H1 (cell line): ENCODE measurements around the gene ZMIZ1. TPM values are rescaled to one million over a fixed set of nuclear protein-coding genes. Genes with fewer than 3 reads are reported as not detected.

Experiments used
- CTCF ChIA-PET: fragments of 300-600 bp; sonication (Branson Sonifier 250); formaldehyde crosslinking; loops from one replicate; lab custom pipeline; 2021; ENCODE audit not compliant: partially characterized antibody; lab: Charles Lee
- POLR2A ChIA-PET: fragments of 300-600 bp; sonication (Branson Sonifier 250); formaldehyde crosslinking; loops from one replicate; lab custom pipeline; 2021; ENCODE audit warnings: inconsistent platforms; ENCODE audit not compliant: partially characterized antibody; lab: Charles Lee
- DNase-seq, 2 experiments: peaks; one replicate each; pipeline versions ENCODE4 v3.0.0 to v3.0.0-alpha.2; 2010 to 2022; ENCODE audit warnings: low spot score in 2 of 2, low read depth in 1 of 2, mixed read lengths in 1 of 2
- FAIRE-seq: peaks from 2 replicates; lab custom pipeline; 2011; peaks lifted over from hg19 to GRCh38; lab: Jason Lieb, UNC
- H2AFZ ChIP-seq: 2 replicates; pipeline ENCODE4 v1.8.1; 2012; ENCODE audit warnings: low read length, inconsistent platforms
- H2AK5ac ChIP-seq: 2 replicates; pipeline ENCODE4 v1.6.1; 2013; ENCODE audit warnings: low read depth, low read length
- H2BK120ac ChIP-seq: replicated peaks from 2 replicates; pipeline ENCODE3; 2013; ENCODE audit warnings: low read depth, low read length, inconsistent platforms
- H2BK12ac ChIP-seq: 2 replicates; pipeline ENCODE4 v1.6.1; 2013; ENCODE audit warnings: low read depth, low read length
- H2BK15ac ChIP-seq: 2 replicates; pipeline ENCODE4 v1.6.1; 2013; ENCODE audit warnings: low read length
- H2BK20ac ChIP-seq: 2 replicates; pipeline ENCODE4 v1.6.1; 2013; ENCODE audit warnings: low read length
- H2BK5ac ChIP-seq: 2 replicates; pipeline ENCODE4 v1.6.1; 2013; ENCODE audit warnings: low read depth, low read length
- H3K14ac ChIP-seq: 2 replicates; pipeline ENCODE4 v1.6.1; 2013; ENCODE audit warnings: inconsistent platforms; ENCODE audit not compliant: insufficient read length
- H3K18ac ChIP-seq: 2 replicates; pipeline ENCODE4 v1.6.1; 2013; ENCODE audit warnings: low read length; ENCODE audit errors: extremely low read depth
- H3K23ac ChIP-seq: 2 replicates; pipeline ENCODE4 v1.6.1; 2013; ENCODE audit warnings: inconsistent platforms; ENCODE audit not compliant: insufficient read length
- H3K23me2 ChIP-seq: 2 replicates; pipeline ENCODE4 v1.6.1; 2013; ENCODE audit warnings: low read depth, low read length
- H3K27ac ChIP-seq: 2 replicates; pipeline ENCODE4 v1.6.1; 2011; ENCODE audit warnings: low read depth, low read length, inconsistent platforms
- H3K27me3 ChIP-seq, 4 experiments: replicated peaks in 1 of 4; 1 replicate in 1 of 4; 2 replicates in 3 of 4; pipeline versions ENCODE4 v1.6.1 to v1.8.1; 2011 to 2013; ENCODE audit warnings: low read length in 3 of 4, mild to moderate bottlenecking in 3 of 4, inconsistent platforms in 2 of 4, mixed read lengths in 2 of 4, moderate library complexity in 1 of 4; ENCODE audit not compliant: control insufficient read depth in 3 of 4, insufficient read depth in 3 of 4; ENCODE audit errors: extremely low read depth in 1 of 4
- H3K36me3 ChIP-seq, 4 experiments: 2 replicates each; pipeline versions ENCODE4 v1.6.1 to v1.8.1; 2011 to 2013; ENCODE audit warnings: mild to moderate bottlenecking in 4 of 4, low read length in 3 of 4, moderate library complexity in 2 of 4, control low read depth in 1 of 4, inconsistent platforms in 1 of 4; ENCODE audit not compliant: insufficient read depth in 4 of 4, control insufficient read depth in 2 of 4
- H3K4ac ChIP-seq: replicated peaks from 2 replicates; pipeline ENCODE3; 2013; ENCODE audit warnings: low read length, low read depth, mixed read lengths, inconsistent platforms; ENCODE audit not compliant: insufficient read length
- H3K4me1 ChIP-seq, 4 experiments: replicated peaks in 1 of 4; 1 replicate in 1 of 4; 2 replicates in 3 of 4; pipeline versions ENCODE4 v1.6.1 to v1.8.1; 2011 to 2013; ENCODE audit warnings: low read length in 3 of 4, inconsistent platforms in 2 of 4, mixed read lengths in 1 of 4; ENCODE audit not compliant: insufficient read depth in 4 of 4, control insufficient read depth in 3 of 4
- H3K4me2 ChIP-seq, 2 experiments: 2 replicates each; pipeline versions ENCODE4 v1.6.1 to v1.8.1; 2011 to 2013; ENCODE audit warnings: low read depth in 2 of 2, low read length in 2 of 2, control low read depth in 1 of 2, inconsistent platforms in 1 of 2, mild to moderate bottlenecking in 1 of 2; ENCODE audit not compliant: insufficient read depth in 1 of 2
- H3K4me3 ChIP-seq, 4 experiments: fragments of 200-600, 300-600 bp in 1 of 4; sonication (generic), shearing (Covaris generic), sonication (Bioruptor Twin) in 1 of 4; 2 replicates each; pipeline versions ENCODE4 v1.5.1 to v1.8.1; 2011 to 2016; ENCODE audit warnings: low read length in 4 of 4, low read depth in 3 of 4, control low read depth in 2 of 4, inconsistent platforms in 2 of 4, mild to moderate bottlenecking in 2 of 4, mixed read lengths in 1 of 4, moderate library complexity in 1 of 4; ENCODE audit not compliant: insufficient read depth in 2 of 4; ENCODE audit errors: extremely low read depth in 1 of 4
- H3K56ac ChIP-seq: replicated peaks from 2 replicates; pipeline ENCODE3; 2013; ENCODE audit warnings: low read depth, mild to moderate bottlenecking, mixed read lengths, low read length, inconsistent platforms; ENCODE audit not compliant: insufficient read length
- H3K79me1 ChIP-seq: 2 replicates; pipeline ENCODE4 v1.6.1; 2013; ENCODE audit warnings: low read depth, low read length, control low read depth
- H3K79me2 ChIP-seq, 2 experiments: 2 replicates each; pipeline versions ENCODE4 v1.6.1 to v1.8.1; 2012 to 2013; ENCODE audit warnings: low read length in 2 of 2, mild to moderate bottlenecking in 2 of 2, inconsistent platforms in 1 of 2; ENCODE audit not compliant: insufficient read depth in 2 of 2, control insufficient read depth in 1 of 2
- H3K9ac ChIP-seq, 4 experiments: replicated peaks in 1 of 4; 1 replicate in 1 of 4; 2 replicates in 3 of 4; pipeline versions ENCODE4 v1.6.1 to v1.8.1; 2011 to 2013; ENCODE audit warnings: low read depth in 3 of 4, low read length in 3 of 4, control low read depth in 2 of 4, mild to moderate bottlenecking in 2 of 4, moderate library complexity in 2 of 4, inconsistent platforms in 1 of 4; ENCODE audit errors: extremely low read depth in 1 of 4
- H3K9me3 ChIP-seq, 2 experiments: 2 replicates each; pipeline versions ENCODE4 v1.6.1 to v1.8.1; 2012 to 2013; ENCODE audit warnings: mild to moderate bottlenecking in 2 of 2, moderate library complexity in 2 of 2, control low read depth in 1 of 2, inconsistent platforms in 1 of 2, low read depth in 1 of 2, low read length in 1 of 2, mixed read lengths in 1 of 2; ENCODE audit not compliant: insufficient read depth in 2 of 2
- H4K20me1 ChIP-seq, 2 experiments: replicated peaks in 1 of 2; 2 replicates each; pipeline versions ENCODE3 to v1.8.1; 2011 to 2013; ENCODE audit warnings: inconsistent platforms in 2 of 2, low read length in 2 of 2, mild to moderate bottlenecking in 1 of 2; ENCODE audit not compliant: insufficient read depth in 2 of 2, control insufficient read depth in 1 of 2
- H4K5ac ChIP-seq: 2 replicates; pipeline ENCODE4 v1.6.1; 2013; ENCODE audit warnings: low read length, low read depth, mixed read lengths, inconsistent platforms; ENCODE audit not compliant: insufficient read length
- H4K8ac ChIP-seq: 2 replicates; pipeline ENCODE4 v1.8.0; 2013; ENCODE audit warnings: mild to moderate bottlenecking, moderate library complexity, low read length, inconsistent platforms; ENCODE audit not compliant: insufficient read depth; ENCODE audit errors: extremely low read depth
- H4K91ac ChIP-seq: replicated peaks from 2 replicates; pipeline ENCODE3; 2013; ENCODE audit warnings: low read length, mixed read lengths, inconsistent platforms; ENCODE audit not compliant: insufficient read length
- MAFK ChIP-seq: IDR thresholded peaks from 2 replicates; pipeline ENCODE4 v1.6.1; 2012; ENCODE audit warnings: low read depth, mild to moderate bottlenecking, improper control_type of control experiment, low read length
- TEAD4 ChIP-seq: IDR thresholded peaks from 2 replicates; pipeline ENCODE4 v1.6.1; 2012; ENCODE audit warnings: low read depth, low read length, inconsistent platforms, mixed read lengths
- WGBS, 2 experiments: shearing (Covaris generic) in 1 of 2; methylation state at CpG; one replicate each; pipeline versions ENCODE4 v1.1.6 to v1.1.7; 2013 to 2015; ENCODE audit warnings: low lambda C conversion rate in 2 of 2, mixed read lengths in 2 of 2, inconsistent platforms in 1 of 2, low coverage in 1 of 2, missing lambda C conversion rate in 1 of 2; ENCODE audit not compliant: insufficient replicate concordance in 2 of 2, insufficient coverage in 1 of 2, insufficient read length in 1 of 2; ENCODE audit errors: extremely low coverage in 1 of 2, missing lambda C conversion rate in 1 of 2; 5-methylcytosine and 5-hydroxymethylcytosine counted together
- polyA plus RNA-seq, 7 experiments: library from polyadenylated mRNA; depleted of rRNA in 3 of 7; stranded (reverse) in 5 of 7; unstranded in 2 of 7; fragments of >200 nt in 5 of 7; fragments of 200-250 nt in 2 of 7; gene quantifications; 1 replicate in 5 of 7; 2 replicates in 1 of 7; 4 replicates in 1 of 7; pipeline versions ENCODE4 v1.2.1 to v1.2.3, GENCODE V29; 2011 to 2013; ENCODE audit warnings: missing spikeins in 2 of 7, mixed read lengths in 2 of 7
- total RNA-seq: library from RNA; stranded (reverse); fragmentation: NEBNext Ultra II Directional; extraction: Animal tissue kit (Norgen Biotek cat#: 25700); gene quantifications from 2 replicates; pipeline ENCODE4 v1.2.1, GENCODE V29; 2021

ZMIZ1 gene
- total and polyA plus RNA-seq, 2 of the 8 experiments (the other 6 are each of a cell fraction or from before 2014, with no cell fraction given): 8.1 to 28.0 TPM

DNA sequence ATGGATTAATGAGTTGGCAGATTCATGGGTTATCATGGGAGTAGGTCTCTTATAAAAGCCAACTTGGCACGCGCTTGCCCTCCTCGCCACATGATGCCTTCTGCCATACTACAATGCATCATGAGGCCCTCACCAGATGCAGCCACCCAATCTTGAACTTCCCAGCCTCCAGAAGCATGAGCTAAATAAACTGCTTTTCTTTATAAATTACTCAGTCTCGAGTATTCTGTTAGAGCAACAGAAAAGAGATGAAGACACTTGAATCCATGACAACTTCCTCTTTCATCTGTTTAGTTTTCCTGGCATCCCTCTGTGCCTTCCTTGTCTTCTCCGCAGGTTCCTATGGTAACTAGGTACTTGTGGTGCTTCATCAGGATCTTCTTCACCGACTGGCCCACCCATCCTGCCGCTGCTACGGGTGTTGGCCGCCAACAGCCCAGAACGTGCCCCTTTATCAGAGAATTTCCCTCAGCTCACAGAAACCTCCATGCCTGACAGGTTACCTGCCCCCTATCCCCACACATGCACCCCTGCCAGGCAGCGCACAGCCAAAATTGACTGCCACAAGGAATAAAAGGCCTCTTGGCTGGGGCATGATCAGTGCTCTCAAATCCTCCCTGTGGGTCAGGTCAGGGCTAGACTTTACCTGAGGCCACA is 250.5 kb downstream of the ZMIZ1 start:
- Histone ChIP-seq H2BK20ac (no peak overlapping the region), H4K8ac (no peak overlapping the region), H4K5ac (no peak overlapping the region), H3K4me2 (no peak overlapping the region), H3K56ac (no peak overlapping the region), H3K9ac (no peak overlapping the region), H3K79me2 (no peaks in the 10 kb centered on the region), H3K27me3 (no peaks in the 10 kb centered on the region), H2BK12ac (no peak overlapping the region), H3K9me3 (no peaks in the 10 kb centered on the region), H2BK15ac (no peak overlapping the region), H3K79me1 (no peaks in the 10 kb centered on the region), H2BK120ac (no peak overlapping the region), H3K27ac (no peak overlapping the region), H3K14ac (no peak overlapping the region), H4K20me1 (no peaks in the 10 kb centered on the region), H3K4me1 (peaks cover 4 to 23% (median 17%) of the 10 kb centered on the region in 4 experiments), H2AK5ac (peak overlapping the region; percentile 90; the same call in 1 of the 2 replicates), H2BK5ac (no peak overlapping the region), H4K91ac (no peak overlapping the region), H3K23ac (no peak overlapping the region), H3K4me3 (no peak overlapping the region), H3K36me3 (no peaks in the 10 kb centered on the region), H3K4ac (no peak overlapping the region), H3K23me2 (no peaks in the 10 kb centered on the region; the same call in 1 of the 2 replicates), H3K18ac (no peak overlapping the region), H2AFZ (no peak overlapping the region)
- DNase-seq (no peak), FAIRE-seq (no peak)
- ChIA-PET CTCF (interaction anchor here (1.0 to 3.3 kb wide), 4 partner anchors 9 to 28 kb away, joined by 3 to 10 read pairs (median 6); partner anchors contain the start of gene PPIF), POLR2A (no interaction called here)
- 84% methylated on average over 11 of the region's 11 CpGs; no CpG with 5 or more reads in 1 of the 2 experiments for WGBS, 2 experiments
- no peak for TF ChIP-seq MAFK
- no peak for TF ChIP-seq TEAD4
